ES-I3 (cell line): ENCODE measurements around the gene PABPN1.
"Not testable (repeated sequence)": the region's sequence is repeated elsewhere in the genome, so short reads cannot be mapped to it uniquely, and the experiment has no call there.

Source experiments
- H3K36me3 ChIP-seq: 2 replicates; pipeline ENCODE4 v1.6.1; 2013; ENCODE audit warnings: mild to moderate bottlenecking, low read length, control low read depth, moderate library complexity; ENCODE audit not compliant: insufficient read depth
- H3K4me1 ChIP-seq: 2 replicates; pipeline ENCODE4 v1.6.1; 2013; ENCODE audit warnings: mild to moderate bottlenecking, control low read depth, low read length; ENCODE audit not compliant: insufficient read depth
- H3K9ac ChIP-seq: 2 replicates; pipeline ENCODE4 v1.6.1; 2013; ENCODE audit warnings: low read depth, mild to moderate bottlenecking, low read length, moderate library complexity
- H3K9me3 ChIP-seq: 2 replicates; pipeline ENCODE4 v1.6.1; 2013; ENCODE audit warnings: mild to moderate bottlenecking, low read length, moderate library complexity; ENCODE audit not compliant: control insufficient read depth, insufficient read depth

The PABPN1 gene, protein sequence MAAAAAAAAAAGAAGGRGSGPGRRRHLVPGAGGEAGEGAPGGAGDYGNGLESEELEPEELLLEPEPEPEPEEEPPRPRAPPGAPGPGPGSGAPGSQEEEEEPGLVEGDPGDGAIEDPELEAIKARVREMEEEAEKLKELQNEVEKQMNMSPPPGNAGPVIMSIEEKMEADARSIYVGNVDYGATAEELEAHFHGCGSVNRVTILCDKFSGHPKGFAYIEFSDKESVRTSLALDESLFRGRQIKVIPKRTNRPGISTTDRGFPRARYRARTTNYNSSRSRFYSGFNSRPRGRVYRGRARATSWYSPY

DNA sequence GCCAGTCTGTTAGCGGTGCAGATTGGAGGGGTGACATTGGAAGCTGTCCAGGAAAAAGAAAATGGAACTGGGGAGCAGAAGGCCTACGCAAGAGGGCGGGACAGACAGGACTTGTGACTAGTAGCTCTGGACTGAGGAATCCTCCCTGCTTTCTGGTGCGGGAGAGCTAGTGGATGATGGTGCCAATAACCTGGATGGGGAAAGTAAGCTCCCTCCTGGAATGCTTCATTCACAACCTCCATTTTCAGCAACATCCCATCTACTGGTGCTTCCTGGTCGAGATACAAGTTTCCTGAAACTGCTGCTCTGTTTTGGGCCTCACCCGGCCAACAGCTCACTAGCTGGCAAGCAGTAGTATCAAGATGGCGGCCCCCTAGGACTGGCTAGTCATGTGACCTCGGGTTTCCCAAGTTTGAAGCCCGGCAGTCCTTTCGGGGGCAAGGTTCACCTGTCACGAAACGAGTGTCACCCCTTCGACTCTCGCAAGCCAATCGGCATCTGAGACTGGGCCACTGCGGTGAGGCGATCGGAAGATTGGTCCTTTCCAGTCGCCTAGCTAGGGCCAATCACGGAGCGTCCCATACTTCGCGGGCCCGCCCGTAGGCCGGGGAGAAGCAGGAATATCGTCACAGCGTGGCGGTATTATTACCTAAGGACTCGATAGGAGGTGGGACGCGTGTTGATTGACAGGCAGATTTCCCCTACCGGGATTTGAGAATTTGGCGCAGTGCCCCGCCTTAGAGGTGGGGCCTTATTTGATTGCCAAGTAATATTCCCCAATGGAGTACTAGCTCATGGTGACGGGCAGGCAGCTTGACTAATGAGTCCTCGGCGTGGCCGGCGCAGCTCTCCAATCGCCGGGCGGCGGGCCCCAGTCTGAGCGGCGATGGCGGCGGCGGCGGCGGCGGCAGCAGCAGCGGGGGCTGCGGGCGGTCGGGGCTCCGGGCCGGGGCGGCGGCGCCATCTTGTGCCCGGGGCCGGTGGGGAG lies at the start of gene PABPN1:
TSS of gene PABPN1 (plus strand) at position 874 of the 988 bp plus-strand sequence. CDS start at position 887, 13 bp downstream.
- Histone ChIP-seq H3K4me1 (peaks cover 6% of the 10 kb centered on the region; the same call in 1 of the 2 replicates), H3K9ac (peak within 1 kb of the TSS; percentile 84), H3K36me3 (peaks cover 22% of the 10 kb centered on the region), H3K9me3 (no peaks in the 10 kb centered on the region)

DNA sequence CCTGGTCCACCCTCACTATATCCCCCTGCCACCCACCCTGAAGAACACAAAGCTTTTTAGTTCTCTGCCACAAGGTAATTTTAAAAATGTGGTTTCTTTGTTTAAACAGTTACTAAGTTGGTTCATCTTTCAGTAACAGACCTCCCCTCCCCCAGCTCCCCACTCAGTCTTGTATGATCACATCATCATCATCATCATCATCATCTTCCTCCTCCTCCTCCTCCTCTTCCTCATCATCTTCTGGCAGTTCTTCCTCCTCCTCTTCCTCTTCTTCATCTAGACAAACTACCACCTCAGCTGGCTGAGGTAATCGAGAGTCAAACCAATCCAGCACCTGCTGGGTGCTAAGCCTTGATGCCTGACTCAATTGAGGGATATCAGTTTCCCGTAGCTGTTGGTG lies 45.8 kb upstream of the PABPN1 start:
- H3K36me3 ChIP-seq = no peaks in the 10 kb centered on the region
- H3K4me1 ChIP-seq = peaks cover 8% of the 10 kb centered on the region
- no peak overlapping the region for H3K9ac ChIP-seq
- no peaks in the 10 kb centered on the region for H3K9me3 ChIP-seq

DNA sequence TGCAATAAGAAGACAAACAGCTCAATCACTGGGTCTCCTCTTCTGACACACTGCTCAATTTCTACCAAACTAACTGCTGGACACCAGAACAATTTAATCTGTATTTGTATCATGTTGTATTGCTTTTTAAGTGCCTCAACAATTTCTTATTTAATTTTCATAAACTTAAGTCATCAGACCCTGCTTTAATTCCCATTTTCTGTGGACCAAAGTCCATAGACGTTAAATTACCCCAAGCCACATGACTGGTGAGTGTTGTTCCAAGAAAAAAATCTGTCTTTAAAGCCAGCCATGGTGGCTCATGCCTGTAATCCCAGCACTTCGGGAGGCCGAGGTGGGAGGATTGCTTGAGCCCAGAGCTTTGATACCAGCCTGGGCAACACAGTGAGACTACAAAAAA lies 44.1 kb upstream of the PABPN1 start:
- no peaks in the 10 kb centered on the region for H3K36me3 ChIP-seq
- no peak overlapping the region for H3K9ac ChIP-seq
- peaks cover 8% of the 10 kb centered on the region for H3K4me1 ChIP-seq
- H3K9me3 ChIP-seq = no peaks in the 10 kb centered on the region

DNA sequence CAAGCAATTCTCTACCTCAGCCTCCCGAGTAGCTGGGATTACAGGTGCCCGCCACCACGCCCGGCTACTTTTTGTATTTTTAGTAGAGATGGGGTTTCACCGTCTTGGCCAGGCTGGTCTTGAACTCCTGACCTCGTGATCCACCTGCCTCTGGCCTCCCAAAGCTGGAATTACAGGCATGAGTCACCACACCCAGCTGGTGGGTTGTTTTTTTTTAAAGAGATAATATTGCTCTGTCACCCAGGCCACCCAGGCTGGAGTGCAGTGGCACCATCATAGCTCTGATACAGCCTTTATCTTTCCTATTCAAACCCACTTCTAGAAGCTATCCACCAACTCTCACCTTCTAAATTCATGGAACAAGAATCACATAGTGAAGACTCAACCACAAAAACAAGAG lies 43.3 kb upstream of the PABPN1 start:
- not testable (repeated sequence) for H3K9ac ChIP-seq, H3K4me1 ChIP-seq, H3K9me3 ChIP-seq, H3K36me3 ChIP-seq

DNA sequence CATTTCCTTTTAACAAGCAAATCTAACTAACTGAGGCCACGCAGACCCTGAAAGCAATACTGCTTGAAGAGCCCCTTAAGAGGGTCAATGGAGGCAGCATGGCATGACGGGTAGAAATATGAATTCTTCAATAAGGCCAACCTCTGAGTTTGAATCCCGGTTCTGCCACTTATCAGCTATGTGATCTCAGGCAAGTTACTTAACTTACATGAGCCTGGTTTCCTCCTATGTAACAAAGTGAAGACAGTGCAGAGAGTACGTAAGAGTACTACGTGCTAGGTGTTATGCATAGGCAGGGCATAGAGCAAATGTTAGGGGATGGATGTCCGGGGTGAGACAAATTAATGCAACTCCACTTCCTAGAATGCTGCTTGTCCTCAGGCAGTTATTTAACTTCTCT lies 40.0 kb upstream of the PABPN1 start:
- no peak overlapping the region for H3K9ac ChIP-seq
- H3K4me1 ChIP-seq = peaks cover 8% of the 10 kb centered on the region

DNA sequence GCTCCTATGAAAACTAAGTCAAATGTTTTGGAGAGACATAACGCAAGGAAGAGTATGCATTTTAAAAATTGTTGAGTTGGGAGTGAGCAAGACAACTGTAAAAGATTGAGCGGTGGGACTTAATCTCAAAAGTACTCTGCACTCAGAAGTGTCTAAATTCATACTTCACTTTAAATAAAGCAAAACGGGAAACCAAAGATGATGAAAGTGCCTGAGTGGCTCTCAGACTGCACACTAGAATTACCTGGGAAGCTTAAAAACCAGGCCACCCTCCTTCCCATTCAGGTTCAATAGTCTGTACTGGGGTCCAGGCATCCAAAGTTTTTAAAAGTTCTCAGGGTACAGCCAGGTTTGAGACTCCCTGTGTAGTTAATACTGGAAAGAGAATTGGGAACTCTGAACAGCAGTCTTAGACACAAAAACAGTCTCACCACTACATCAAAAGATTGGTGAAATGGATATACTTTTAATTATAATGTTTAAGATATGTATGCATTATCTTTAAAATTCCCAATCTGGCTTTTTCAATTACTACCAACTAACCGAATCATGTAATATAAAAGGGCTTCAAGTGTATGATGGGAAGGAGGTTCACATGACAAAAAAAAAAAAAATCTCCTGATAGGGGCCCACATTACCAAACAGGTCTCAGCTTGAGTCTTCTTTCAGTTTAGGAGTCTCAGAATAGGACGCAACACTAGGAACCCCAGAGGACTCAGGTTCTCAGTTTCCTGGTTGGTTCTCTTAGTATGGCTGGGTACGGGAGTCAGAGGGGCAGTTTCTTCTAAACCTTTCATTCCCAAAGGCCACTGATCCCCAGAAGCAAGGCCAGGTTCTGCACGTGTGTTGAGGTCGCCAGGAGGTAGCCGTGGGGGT lies 36.4 kb upstream of the PABPN1 start:
- Histone ChIP-seq H3K4me1 (peaks cover 5% of the 10 kb centered on the region), H3K9me3 (no peaks in the 10 kb centered on the region), H3K36me3 (no peaks in the 10 kb centered on the region), H3K9ac (peak overlapping the region; percentile 76)

More for the DNA sequence above, 40.0 kb upstream of the PABPN1 start:
- Histone ChIP-seq H3K9me3 (no peaks in the 10 kb centered on the region), H3K36me3 (no peaks in the 10 kb centered on the region)

DNA sequence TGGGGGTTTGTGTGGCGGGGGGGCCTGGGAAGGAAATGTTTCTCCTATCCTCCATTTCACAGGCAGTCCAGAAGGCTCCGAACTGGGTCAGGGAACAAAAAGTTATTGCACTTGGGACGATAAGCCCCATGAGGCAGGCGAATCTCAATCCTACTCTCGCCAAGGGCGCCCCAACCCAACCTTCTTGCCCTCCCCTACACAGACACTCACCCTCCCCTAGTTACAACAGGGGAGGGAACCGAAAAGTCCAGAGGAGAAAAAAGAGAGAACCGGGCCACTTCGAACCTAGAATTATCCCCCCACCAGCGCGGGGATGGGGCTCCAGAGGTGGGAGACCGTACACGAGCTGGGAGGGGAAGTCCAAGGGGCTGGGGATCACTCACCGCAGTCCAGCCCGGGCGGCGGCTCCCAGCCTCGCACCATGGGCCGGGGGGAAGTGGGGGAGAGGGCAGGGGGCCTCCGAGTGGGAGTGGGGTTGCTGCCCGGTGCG lies 35.7 kb upstream of the PABPN1 start:
- H3K36me3 ChIP-seq = no peaks in the 10 kb centered on the region
- H3K4me1 ChIP-seq = no peaks in the 10 kb centered on the region
- H3K9me3 ChIP-seq = no peaks in the 10 kb centered on the region
- peak overlapping the region; percentile 76 for H3K9ac ChIP-seq

DNA sequence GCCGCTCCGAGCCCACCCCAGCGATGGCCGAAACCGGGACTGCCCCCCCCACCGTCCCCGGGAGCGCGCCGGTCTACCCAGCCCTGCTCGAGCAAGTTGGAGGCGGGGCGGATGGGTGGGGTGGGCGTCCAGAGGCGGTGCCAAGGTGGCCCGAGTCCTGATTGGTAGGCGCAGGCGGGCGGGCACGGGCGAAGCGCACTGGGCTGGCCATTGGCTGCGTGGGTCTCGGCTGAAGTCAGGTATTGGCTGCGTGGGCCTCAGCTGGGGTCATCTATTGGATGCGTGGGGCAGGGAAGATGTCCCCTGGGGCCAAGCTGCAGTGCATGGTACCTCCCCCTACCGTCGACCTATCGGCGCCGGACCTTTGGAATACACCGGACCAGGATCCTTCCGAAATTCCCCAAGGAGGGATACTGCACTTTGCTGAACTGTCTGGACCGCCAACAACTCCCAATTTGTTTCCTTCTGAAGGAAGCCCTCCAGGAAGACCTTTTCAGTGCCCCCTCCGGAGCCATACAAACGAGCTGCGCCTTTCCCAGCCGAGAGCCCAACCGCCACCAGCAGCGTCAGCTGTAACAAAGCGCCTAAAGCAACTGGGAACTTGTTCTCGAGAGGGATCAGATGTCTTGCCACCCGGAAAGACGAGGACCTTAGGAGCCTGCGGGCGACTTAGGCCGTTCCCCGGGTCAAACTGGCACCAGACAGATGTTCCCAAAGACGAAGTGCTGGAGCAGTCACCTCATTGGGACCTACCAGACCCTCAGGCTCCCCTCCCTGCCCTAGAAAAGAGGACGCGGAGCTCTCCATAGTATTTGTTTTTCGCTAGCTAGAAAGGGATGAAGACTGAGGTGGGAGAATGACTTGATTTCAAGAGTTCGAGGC lies 35.0 kb upstream of the PABPN1 start, which contains the start of gene HOMEZ:
TSS of gene HOMEZ (minus strand) at position 113 of the 882 bp plus-strand sequence. CDS start 180 bp downstream, outside the sequence.
- peak within 1 kb of the TSS; percentile 76 for H3K9ac ChIP-seq
- H3K4me1 ChIP-seq = no peaks in the 10 kb centered on the region
- H3K36me3 ChIP-seq = no peaks in the 10 kb centered on the region
- no peaks in the 10 kb centered on the region for H3K9me3 ChIP-seq

DNA sequence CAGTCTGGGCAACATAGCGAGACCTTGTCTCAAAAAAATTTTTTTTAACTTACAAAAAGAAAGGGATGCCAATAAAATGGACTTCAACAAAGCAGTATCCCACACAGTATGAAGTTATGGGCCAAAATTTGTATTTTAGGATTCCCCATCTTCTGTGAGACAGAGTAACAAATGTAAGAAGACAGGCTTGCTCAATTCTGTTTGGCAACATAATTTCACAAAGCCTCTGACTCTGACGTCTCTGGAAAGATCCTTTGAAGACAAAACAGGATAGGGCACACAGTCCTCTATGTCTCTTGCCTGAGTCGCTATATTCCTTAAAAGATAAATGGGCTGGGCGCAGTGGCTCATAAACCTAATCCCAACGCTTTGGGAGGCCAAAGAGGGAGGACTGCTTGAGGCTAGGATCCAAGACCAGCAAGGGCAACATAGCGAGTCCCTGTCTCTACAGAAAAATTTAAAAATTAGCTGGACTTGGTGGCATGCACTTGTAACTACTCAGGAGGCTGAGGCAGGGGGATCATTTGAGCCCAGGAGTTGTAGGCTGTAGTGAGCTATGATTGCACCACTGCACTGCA lies 34.3 kb upstream of the PABPN1 start:
- Histone ChIP-seq H3K36me3 (no peaks in the 10 kb centered on the region), H3K9me3 (no peaks in the 10 kb centered on the region), H3K9ac (peak overlapping the region; percentile 76; the same call in 1 of the 2 replicates), H3K4me1 (no peaks in the 10 kb centered on the region)

DNA sequence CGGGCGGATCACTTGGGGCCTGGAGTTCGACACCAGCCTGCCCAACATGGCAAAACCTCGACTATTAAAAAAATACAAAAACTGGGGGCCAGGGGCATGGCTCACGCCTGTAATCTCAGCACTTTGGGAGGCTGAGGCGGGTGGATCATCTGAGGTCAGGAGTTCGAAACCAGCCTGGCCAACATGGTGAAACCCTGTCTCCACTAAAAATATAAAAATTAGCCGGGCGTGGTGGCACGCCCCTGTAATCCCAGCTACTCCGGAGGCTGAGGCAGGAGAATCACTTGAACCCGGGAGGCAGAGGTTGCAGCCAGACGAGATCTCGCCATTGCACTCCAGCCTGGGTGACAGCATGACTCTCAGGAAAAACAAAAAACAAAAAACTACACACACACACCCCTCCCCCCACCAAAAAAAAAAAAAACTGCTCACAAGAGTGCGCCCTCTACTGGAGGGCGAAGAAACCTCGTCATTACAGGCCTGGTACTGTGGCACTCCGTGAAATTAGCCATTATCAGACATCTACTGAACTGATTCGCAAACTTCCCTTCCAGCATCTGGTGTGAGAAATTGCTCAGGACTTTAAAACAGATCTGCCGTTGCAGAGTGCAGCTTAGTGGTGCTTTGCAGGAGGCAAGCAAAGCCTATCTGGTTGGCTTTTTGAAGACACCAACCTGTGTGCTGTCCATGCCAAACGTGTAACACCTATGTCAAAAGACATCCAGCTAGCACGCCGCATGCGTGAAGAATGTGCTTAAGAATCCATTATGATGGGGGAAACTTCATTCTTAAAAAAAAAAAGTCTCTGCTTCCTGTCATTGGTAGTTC lies 26.3 kb upstream of the PABPN1 start:
- Histone ChIP-seq H3K9ac (no peak overlapping the region), H3K4me1 (no peaks in the 10 kb centered on the region), H3K9me3 (no peaks in the 10 kb centered on the region), H3K36me3 (no peaks in the 10 kb centered on the region)

DNA sequence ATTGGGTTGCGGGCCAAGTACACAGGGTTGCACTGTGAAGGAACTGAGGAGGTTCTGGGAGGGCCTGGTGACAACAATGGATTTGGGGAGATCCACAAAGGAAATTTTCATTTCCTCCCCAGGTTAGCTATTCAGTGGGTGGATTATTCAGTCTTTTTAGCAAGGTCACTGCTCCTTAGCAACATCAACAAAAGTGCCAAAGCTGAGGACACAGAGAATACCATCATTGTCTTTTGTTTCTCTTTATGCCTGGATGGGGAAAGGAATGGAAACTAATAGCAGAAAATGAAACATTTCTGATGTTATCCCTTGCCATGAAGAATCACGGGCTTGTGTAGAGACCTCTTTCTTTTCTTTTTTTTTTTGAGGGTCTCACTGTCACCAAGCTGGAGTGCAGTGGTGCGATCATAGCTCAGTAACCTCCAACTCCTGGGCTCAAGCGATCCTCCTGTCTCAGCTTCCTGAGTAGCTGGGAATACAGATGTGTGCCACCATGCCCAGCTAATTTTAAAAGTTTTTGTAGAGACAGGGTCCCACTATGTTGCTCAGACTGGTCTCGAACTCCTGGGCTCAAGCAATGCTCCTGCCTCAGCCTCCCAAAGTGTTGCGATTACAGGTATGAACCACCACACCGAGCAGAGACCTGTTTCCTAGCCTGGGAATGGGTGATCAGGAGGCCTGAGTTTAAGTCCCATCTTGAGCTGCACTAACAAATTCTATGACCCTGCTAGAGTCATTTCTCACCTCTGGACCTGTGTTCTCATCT lies 25.1 kb upstream of the PABPN1 start:
- H3K36me3 ChIP-seq = no peaks in the 10 kb centered on the region
- no peaks in the 10 kb centered on the region; the same call in 1 of the 2 replicates for H3K4me1 ChIP-seq
- H3K9me3 ChIP-seq = no peaks in the 10 kb centered on the region
- no peak overlapping the region for H3K9ac ChIP-seq

DNA sequence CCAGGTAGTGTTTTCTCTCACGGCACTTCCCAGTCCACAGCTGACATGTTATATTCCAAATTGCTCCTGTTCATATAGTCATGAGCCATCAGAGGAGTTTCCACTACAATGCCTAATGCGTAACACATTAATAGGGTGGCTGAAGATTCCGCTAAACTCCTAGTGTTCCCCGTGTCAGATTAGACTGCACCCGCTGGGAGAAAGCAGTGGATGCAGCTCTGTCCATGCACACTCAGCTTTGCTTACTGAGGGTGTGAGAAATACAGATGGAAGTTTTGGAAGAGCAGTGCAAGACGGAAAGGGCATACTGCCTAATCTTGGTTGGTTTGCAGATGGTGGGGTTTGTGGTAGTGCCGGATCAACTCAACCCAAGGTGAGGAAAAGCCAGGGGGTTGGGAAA lies 24.2 kb upstream of the PABPN1 start:
- no peaks in the 10 kb centered on the region; the same call in 1 of the 2 replicates for H3K4me1 ChIP-seq
- no peak overlapping the region for H3K9ac ChIP-seq
- H3K9me3 ChIP-seq = no peaks in the 10 kb centered on the region

More for the DNA sequence above, 24.2 kb upstream of the PABPN1 start:
- no peaks in the 10 kb centered on the region for H3K36me3 ChIP-seq
